Measurements from ENCODE around the gene METTL13.

Gene METTL13

DNA sequence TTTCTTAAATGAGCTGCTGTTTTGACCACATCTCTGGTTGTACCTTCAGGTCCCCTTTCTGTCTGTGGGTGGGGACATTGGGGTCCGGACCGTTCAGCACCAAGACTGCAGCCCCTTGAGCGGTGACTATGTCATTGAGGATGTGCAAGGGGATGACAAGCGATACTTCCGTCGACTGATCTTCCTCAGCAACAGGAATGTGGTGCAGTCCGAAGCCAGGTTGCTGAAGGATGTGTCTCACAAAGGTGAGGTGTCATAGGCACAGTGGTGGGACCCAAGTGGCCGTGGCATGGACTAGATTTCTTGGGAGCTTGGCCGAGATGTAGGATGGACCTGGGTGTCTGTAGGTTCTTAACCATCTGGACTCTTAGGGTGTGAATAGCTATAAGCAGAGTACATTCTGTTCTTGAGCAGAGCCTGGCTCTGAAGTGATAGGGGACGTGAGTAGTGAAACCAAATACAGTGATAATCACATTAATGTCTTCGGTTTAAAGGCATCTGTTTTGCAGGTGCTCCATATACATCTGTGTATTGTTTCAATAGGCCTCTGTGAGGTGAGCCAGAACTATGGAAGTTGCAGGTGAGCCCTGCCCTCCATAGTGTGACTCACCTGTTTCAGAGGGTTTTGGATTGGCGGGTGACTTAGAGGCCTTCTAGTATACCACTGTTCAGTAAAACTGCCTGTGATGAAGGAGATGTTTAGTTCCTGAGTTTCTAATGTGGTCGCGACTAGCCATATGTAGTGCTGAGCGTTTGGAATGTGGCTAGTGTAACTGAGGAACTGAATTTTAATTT, 6.4 kb downstream of the METTL13 start:
- no peak overlapping the region for H3K27ac ChIP-seq (ENCODE audit: extremely low read depth, low read depth, low read length)
- no peak overlapping the region for H3K4me3 ChIP-seq (ENCODE audit: low read depth, low read length)
- TF ChIP-seq ZNF19 (tag by site-specific recombination; IDR thresholded peaks at IDR 0.05; ENCODE audit: low read depth): no peak
- TF ChIP-seq ZNF16 (tag by site-specific recombination; IDR thresholded peaks at IDR 0.05; ENCODE audit: low read depth): no peak
- TF ChIP-seq ZNF24 (tag by site-specific recombination; IDR thresholded peaks at IDR 0.05): no peak
- no peak for TF ChIP-seq GLIS2 (tag by site-specific recombination; IDR thresholded peaks at IDR 0.05)
- TF ChIP-seq ZNF132 (tag by site-specific recombination; IDR thresholded peaks at IDR 0.05; ENCODE audit: borderline replicate concordance): no peak
- TF ChIP-seq KLF10 (tag by site-specific recombination; IDR thresholded peaks at IDR 0.05): no peak
- no peak for TF ChIP-seq ZEB2 (tag by site-specific recombination; IDR thresholded peaks at IDR 0.05)
- no peak for TF ChIP-seq GLIS1 (tag by site-specific recombination; IDR thresholded peaks at IDR 0.05)
- TF ChIP-seq, protein P1, sequence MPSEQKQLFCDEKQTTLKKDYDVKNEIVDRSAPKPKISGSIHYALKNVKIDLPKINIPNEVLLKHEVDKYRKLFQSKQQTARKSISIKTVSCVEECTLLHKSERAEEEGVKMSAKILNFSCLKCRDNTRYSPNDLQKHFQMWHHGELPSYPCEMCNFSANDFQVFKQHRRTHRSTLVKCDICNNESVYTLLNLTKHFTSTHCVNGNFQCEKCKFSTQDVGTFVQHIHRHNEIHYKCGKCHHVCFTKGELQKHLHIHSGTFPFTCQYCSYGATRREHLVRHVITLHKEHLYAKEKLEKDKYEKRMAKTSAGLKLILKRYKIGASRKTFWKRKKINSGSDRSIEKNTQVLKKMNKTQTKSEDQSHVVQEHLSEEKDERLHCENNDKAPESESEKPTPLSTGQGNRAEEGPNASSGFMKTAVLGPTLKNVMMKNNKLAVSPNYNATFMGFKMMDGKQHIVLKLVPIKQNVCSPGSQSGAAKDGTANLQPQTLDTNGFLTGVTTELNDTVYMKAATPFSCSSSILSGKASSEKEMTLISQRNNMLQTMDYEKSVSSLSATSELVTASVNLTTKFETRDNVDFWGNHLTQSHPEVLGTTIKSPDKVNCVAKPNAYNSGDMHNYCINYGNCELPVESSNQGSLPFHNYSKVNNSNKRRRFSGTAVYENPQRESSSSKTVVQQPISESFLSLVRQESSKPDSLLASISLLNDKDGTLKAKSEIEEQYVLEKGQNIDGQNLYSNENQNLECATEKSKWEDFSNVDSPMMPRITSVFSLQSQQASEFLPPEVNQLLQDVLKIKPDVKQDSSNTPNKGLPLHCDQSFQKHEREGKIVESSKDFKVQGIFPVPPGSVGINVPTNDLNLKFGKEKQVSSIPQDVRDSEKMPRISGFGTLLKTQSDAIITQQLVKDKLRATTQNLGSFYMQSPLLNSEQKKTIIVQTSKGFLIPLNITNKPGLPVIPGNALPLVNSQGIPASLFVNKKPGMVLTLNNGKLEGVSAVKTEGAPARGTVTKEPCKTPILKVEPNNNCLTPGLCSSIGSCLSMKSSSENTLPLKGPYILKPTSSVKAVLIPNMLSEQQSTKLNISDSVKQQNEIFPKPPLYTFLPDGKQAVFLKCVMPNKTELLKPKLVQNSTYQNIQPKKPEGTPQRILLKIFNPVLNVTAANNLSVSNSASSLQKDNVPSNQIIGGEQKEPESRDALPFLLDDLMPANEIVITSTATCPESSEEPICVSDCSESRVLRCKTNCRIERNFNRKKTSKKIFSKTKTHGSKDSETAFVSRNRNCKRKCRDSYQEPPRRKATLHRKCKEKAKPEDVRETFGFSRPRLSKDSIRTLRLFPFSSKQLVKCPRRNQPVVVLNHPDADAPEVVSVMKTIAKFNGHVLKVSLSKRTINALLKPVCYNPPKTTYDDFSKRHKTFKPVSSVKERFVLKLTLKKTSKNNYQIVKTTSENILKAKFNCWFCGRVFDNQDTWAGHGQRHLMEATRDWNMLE (tag by site-specific recombination; conservative IDR thresholded peaks at IDR 0.05; ENCODE audit: low read depth): no peak
- TF ChIP-seq, protein P2, sequence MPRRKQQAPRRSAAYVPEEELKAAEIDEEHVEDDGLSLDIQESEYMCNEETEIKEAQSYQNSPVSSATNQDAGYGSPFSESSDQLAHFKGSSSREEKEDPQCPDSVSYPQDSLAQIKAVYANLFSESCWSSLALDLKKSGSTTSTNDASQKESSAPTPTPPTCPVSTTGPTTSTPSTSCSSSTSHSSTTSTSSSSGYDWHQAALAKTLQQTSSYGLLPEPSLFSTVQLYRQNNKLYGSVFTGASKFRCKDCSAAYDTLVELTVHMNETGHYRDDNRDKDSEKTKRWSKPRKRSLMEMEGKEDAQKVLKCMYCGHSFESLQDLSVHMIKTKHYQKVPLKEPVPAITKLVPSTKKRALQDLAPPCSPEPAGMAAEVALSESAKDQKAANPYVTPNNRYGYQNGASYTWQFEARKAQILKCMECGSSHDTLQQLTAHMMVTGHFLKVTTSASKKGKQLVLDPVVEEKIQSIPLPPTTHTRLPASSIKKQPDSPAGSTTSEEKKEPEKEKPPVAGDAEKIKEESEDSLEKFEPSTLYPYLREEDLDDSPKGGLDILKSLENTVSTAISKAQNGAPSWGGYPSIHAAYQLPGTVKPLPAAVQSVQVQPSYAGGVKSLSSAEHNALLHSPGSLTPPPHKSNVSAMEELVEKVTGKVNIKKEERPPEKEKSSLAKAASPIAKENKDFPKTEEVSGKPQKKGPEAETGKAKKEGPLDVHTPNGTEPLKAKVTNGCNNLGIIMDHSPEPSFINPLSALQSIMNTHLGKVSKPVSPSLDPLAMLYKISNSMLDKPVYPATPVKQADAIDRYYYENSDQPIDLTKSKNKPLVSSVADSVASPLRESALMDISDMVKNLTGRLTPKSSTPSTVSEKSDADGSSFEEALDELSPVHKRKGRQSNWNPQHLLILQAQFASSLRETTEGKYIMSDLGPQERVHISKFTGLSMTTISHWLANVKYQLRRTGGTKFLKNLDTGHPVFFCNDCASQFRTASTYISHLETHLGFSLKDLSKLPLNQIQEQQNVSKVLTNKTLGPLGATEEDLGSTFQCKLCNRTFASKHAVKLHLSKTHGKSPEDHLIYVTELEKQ (tag by site-specific recombination; IDR thresholded peaks at IDR 0.05; ENCODE audit: borderline replicate concordance): no peak
- no peak for TF ChIP-seq ZNF239 (tag by site-specific recombination; IDR thresholded peaks at IDR 0.05)
- no peak for TF ChIP-seq ZNF621 (tag by site-specific recombination; IDR thresholded peaks at IDR 0.05)
- TF ChIP-seq, protein P3, sequence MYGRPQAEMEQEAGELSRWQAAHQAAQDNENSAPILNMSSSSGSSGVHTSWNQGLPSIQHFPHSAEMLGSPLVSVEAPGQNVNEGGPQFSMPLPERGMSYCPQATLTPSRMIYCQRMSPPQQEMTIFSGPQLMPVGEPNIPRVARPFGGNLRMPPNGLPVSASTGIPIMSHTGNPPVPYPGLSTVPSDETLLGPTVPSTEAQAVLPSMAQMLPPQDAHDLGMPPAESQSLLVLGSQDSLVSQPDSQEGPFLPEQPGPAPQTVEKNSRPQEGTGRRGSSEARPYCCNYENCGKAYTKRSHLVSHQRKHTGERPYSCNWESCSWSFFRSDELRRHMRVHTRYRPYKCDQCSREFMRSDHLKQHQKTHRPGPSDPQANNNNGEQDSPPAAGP (tag by site-specific recombination; IDR thresholded peaks at IDR 0.05): no peak
- no peak for TF ChIP-seq MEIS1 (CRISPR knock-in tag; IDR thresholded peaks at IDR 0.05; ENCODE audit: borderline replicate concordance)
- no peak for TF ChIP-seq ZNF610 (tag by site-specific recombination; IDR thresholded peaks at IDR 0.05; ENCODE audit: borderline replicate concordance)
- TF ChIP-seq TRIM28 (IDR thresholded peaks at IDR 0.05; ENCODE audit: borderline replicate concordance, low read length): no peak
- no peak for TF ChIP-seq ZNF501 (tag by site-specific recombination; IDR thresholded peaks at IDR 0.05)
- no peak for TF ChIP-seq ZNF223 (tag by site-specific recombination; IDR thresholded peaks at IDR 0.05)
- no peak for TF ChIP-seq ZBTB21 (tag by site-specific recombination; IDR thresholded peaks at IDR 0.05)
- no peak for TF ChIP-seq ZNF626 (tag by site-specific recombination; IDR thresholded peaks at IDR 0.05)
- CTCF ChIA-PET: interaction anchor here (1.2 to 1.4 kb wide), 2 partner anchors 14 to 166 kb away, joined by 3 to 4 read pairs; no protein-coding TSS in a partner anchor
- peaks cover 13 to 99% of the 10 kb centered on the region in 2 experiments for H3K36me3 ChIP-seq (ENCODE audit: control insufficient read depth in 2 of 2, insufficient read depth in 1 of 2, low read length in 2 of 2)
- POLR2A ChIA-PET: no interaction called here
- H3K9me3 ChIP-seq (ENCODE audit: control insufficient read depth, insufficient read depth, low read depth, low read length): no peaks in the 10 kb centered on the region
- no peaks in the 10 kb centered on the region for H3K4me1 ChIP-seq (ENCODE audit: control insufficient read depth, insufficient read depth, low read length)

Measured in HEK293 (cell line).